Measurements from ENCODE around the gene ATAD5. TPM values are rescaled to one million over a fixed set of nuclear protein-coding genes. Genes with fewer than 3 reads are reported as not detected.

The ATAD5 gene, protein sequence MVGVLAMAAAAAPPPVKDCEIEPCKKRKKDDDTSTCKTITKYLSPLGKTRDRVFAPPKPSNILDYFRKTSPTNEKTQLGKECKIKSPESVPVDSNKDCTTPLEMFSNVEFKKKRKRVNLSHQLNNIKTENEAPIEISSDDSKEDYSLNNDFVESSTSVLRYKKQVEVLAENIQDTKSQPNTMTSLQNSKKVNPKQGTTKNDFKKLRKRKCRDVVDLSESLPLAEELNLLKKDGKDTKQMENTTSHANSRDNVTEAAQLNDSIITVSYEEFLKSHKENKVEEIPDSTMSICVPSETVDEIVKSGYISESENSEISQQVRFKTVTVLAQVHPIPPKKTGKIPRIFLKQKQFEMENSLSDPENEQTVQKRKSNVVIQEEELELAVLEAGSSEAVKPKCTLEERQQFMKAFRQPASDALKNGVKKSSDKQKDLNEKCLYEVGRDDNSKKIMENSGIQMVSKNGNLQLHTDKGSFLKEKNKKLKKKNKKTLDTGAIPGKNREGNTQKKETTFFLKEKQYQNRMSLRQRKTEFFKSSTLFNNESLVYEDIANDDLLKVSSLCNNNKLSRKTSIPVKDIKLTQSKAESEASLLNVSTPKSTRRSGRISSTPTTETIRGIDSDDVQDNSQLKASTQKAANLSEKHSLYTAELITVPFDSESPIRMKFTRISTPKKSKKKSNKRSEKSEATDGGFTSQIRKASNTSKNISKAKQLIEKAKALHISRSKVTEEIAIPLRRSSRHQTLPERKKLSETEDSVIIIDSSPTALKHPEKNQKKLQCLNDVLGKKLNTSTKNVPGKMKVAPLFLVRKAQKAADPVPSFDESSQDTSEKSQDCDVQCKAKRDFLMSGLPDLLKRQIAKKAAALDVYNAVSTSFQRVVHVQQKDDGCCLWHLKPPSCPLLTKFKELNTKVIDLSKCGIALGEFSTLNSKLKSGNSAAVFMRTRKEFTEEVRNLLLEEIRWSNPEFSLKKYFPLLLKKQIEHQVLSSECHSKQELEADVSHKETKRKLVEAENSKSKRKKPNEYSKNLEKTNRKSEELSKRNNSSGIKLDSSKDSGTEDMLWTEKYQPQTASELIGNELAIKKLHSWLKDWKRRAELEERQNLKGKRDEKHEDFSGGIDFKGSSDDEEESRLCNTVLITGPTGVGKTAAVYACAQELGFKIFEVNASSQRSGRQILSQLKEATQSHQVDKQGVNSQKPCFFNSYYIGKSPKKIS (N-terminal part only)
- polyA plus RNA-seq = 0.50 to 2.2 TPM (median 1.6 TPM) in 3 replicates
- polyA plus RNA-seq (2011; ENCODE audit: low read depth) = 0.41 TPM
- 0.40 and 0.63 TPM in 2 replicates for polyA plus RNA-seq (2011; cell fraction: cytosol; rRNA removed)
- polyA plus RNA-seq (2011; cell fraction: nucleus; rRNA removed) = 1.2 and 1.7 TPM in 2 replicates
- 0.42 and 1.6 TPM in 2 replicates for polyA plus RNA-seq (2012; ENCODE audit: low replicate concordance)
- 0.13 to 3.0 TPM (median 0.36 TPM) in 3 replicates for polyA minus RNA-seq
- polyA minus RNA-seq (2011; cell fraction: cytosol; rRNA and poly(A)+ RNA removed) = 0.77 TPM
- 1.5 and 2.3 TPM in 2 replicates for polyA minus RNA-seq (2011; cell fraction: nucleus; rRNA and poly(A)+ RNA removed)

DNA sequence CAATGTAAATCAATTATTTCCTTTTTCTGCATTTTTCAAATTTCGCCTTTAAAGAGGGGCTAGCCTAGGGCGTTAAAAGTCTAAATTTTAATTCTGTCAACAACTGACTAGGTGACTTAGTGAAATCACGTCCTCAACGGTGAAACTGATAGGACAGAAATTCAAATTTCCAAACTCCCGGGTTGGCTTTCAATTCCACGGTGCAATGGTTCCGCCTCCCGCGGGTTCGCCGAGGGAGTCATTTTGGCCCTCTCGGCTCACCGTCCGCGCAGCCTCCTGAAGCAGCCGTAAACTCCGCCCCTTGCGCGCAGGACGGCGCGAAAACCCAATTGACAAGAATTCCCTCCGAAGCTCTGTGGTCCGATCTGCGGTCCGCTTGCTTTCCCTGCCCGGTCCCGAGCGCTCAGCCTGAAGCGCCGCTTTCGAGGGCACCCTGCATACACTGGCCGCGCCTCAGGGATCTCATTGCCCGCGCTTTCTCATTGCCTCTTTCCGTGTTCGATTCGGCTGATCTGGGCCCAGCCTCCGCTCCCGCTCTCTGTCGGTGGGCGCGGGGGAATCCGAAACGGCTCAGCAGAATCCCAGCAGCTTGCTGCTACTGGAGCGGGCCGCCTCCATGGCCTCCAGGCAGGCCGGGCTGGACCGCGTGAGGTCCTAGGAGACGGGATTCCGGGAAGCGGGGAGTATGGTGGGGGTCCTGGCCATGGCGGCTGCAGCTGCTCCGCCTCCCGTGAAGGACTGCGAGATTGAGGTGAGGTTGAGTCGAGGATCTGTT is at the start of gene ATAD5:
TSS of gene ATAD5 (plus strand) at position 304 of the 775 bp plus-strand sequence. CDS start at position 686, 382 bp downstream.
- DNase-seq (ENCODE audit: low read depth, low spot score) = no peak
- Histone ChIP-seq H3K4me2 (ENCODE audit: control insufficient read depth, extremely low read depth, insufficient read depth, low read depth, low read length) (peak within 1 kb of the TSS; percentile 69), H3K27ac (ENCODE audit: control insufficient read depth, insufficient read depth, low read length) (peak within 1 kb of the TSS; percentile 79), H3K4me1 (ENCODE audit: control insufficient read depth, extremely low read depth, insufficient read depth, low read length) (peaks cover 9% of the 10 kb centered on the region), H3K27me3 (ENCODE audit: control insufficient read depth, extremely low read depth, insufficient read depth, low read length) (no peaks in the 10 kb centered on the region), H3K4me3 (ENCODE audit: control insufficient read depth in 2 of 3, extremely low read depth in 1 of 3, insufficient read depth in 2 of 3, low read depth in 1 of 3, low read length in 3 of 3) (peak within 1 kb of the TSS; percentile 66 to 95 (median 94)), H3K9me3 (ENCODE audit: control insufficient read depth, low read depth, low read length) (no peaks in the 10 kb centered on the region), H3K79me2 (ENCODE audit: control insufficient read depth, insufficient read depth, low read length) (peaks cover 17% of the 10 kb centered on the region), H3K9me1 (ENCODE audit: control insufficient read depth, extremely low read depth, insufficient read depth, low read length) (no peaks in the 10 kb centered on the region), H3K9ac (ENCODE audit: control insufficient read depth, extremely low read depth, insufficient read depth, low read length) (peak within 1 kb of the TSS; percentile 95), H3K36me3 (ENCODE audit: control insufficient read depth in 2 of 2, extremely low read depth in 1 of 2, insufficient read depth in 2 of 2, low read length in 2 of 2) (no peaks in the 10 kb centered on the region), H2AFZ (ENCODE audit: control insufficient read depth, low read length) (peak within 1 kb of the TSS; percentile 99), H4K20me1 (ENCODE audit: control insufficient read depth, extremely low read depth, insufficient read depth, low read length) (no peaks in the 10 kb centered on the region)
- dilution Hi-C loops (cut with MboI; ENCODE audit: extremely low pct_ligation_motif_present, low sequenced_read_pairs) = no loop called here
- FAIRE-seq = peak; percentile 55
- TF ChIP-seq, protein P1, sequence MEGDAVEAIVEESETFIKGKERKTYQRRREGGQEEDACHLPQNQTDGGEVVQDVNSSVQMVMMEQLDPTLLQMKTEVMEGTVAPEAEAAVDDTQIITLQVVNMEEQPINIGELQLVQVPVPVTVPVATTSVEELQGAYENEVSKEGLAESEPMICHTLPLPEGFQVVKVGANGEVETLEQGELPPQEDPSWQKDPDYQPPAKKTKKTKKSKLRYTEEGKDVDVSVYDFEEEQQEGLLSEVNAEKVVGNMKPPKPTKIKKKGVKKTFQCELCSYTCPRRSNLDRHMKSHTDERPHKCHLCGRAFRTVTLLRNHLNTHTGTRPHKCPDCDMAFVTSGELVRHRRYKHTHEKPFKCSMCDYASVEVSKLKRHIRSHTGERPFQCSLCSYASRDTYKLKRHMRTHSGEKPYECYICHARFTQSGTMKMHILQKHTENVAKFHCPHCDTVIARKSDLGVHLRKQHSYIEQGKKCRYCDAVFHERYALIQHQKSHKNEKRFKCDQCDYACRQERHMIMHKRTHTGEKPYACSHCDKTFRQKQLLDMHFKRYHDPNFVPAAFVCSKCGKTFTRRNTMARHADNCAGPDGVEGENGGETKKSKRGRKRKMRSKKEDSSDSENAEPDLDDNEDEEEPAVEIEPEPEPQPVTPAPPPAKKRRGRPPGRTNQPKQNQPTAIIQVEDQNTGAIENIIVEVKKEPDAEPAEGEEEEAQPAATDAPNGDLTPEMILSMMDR (optimal IDR thresholded peaks at IDR 0.05 in 1 of 3, IDR thresholded peaks at IDR 0.05 in 1 of 3, conservative IDR thresholded peaks at IDR 0.05 in 1 of 3; ENCODE audit: extremely low read depth in 1 of 3, insufficient read depth in 2 of 3, low read length in 3 of 3) = no peak
- no peak for TF ChIP-seq EZH2 (IDR thresholded peaks at IDR 0.05; ENCODE audit: low read length)

DNA sequence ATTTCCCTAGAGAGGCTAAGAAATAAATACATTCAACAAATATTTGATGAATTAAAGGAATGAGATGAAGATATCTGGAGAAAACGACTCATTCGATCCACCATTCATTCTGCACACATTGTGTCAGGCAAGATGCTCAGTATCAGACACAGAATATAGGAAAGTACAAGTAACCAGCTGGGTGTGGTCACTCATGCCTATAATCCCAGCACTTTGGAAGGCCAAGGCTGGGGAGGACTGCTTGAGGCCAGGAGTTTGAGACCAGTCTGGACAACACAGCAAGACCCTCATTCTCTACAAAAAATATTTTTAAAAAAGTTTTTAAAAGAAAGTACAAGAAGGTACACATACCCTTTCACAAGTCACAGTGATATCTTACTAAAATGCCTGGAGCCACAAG is 49.6 kb upstream of the ATAD5 start:
- Histone ChIP-seq H3K4me2 (ENCODE audit: control insufficient read depth, extremely low read depth, insufficient read depth, low read depth, low read length) (no peak overlapping the region), H3K36me3 (ENCODE audit: control insufficient read depth in 2 of 2, extremely low read depth in 1 of 2, insufficient read depth in 2 of 2, low read length in 2 of 2) (peaks cover 3 to 26% of the 10 kb centered on the region in 2 experiments)

More for the DNA sequence above, 49.6 kb upstream of the ATAD5 start:
- Histone ChIP-seq H3K9ac (ENCODE audit: control insufficient read depth, extremely low read depth, insufficient read depth, low read length) (no peak overlapping the region), H3K27me3 (ENCODE audit: control insufficient read depth, extremely low read depth, insufficient read depth, low read length) (no peaks in the 10 kb centered on the region), H3K79me2 (ENCODE audit: control insufficient read depth, insufficient read depth, low read length) (no peaks in the 10 kb centered on the region), H3K4me1 (ENCODE audit: control insufficient read depth, extremely low read depth, insufficient read depth, low read length) (no peaks in the 10 kb centered on the region), H2AFZ (ENCODE audit: control insufficient read depth, low read length) (no peak overlapping the region), H4K20me1 (ENCODE audit: control insufficient read depth, extremely low read depth, insufficient read depth, low read length) (no peaks in the 10 kb centered on the region), H3K4me3 (ENCODE audit: control insufficient read depth in 2 of 3, extremely low read depth in 1 of 3, insufficient read depth in 2 of 3, low read depth in 1 of 3, low read length in 3 of 3) (no peak overlapping the region), H3K27ac (ENCODE audit: control insufficient read depth, insufficient read depth, low read length) (no peak overlapping the region), H3K9me3 (ENCODE audit: control insufficient read depth, low read depth, low read length) (no peaks in the 10 kb centered on the region), H3K9me1 (ENCODE audit: control insufficient read depth, extremely low read depth, insufficient read depth, low read length) (no peaks in the 10 kb centered on the region)
- dilution Hi-C loops (cut with MboI; ENCODE audit: extremely low pct_ligation_motif_present, low sequenced_read_pairs) = no loop called here
- TF ChIP-seq, protein P1 (optimal IDR thresholded peaks at IDR 0.05 in 1 of 3, IDR thresholded peaks at IDR 0.05 in 1 of 3, conservative IDR thresholded peaks at IDR 0.05 in 1 of 3; ENCODE audit: extremely low read depth in 1 of 3, insufficient read depth in 2 of 3, low read length in 3 of 3) = no peak
- TF ChIP-seq EZH2 (IDR thresholded peaks at IDR 0.05; ENCODE audit: low read length) = no peak
- no peak for FAIRE-seq
- DNase-seq (ENCODE audit: low read depth, low spot score) = no peak
